Testis (tissue), 2 donors: Measurements from ENCODE around the gene TAP2.

Experiments
- CTCF ChIP-seq, 3 experiments: fragments of 450-650 bp in 2 of 3; fragments of 200-600 bp in 1 of 3; sonication (generic) in 1 of 3; IDR thresholded peaks; one replicate each; pipeline ENCODE4 v1.5.1; 2016 to 2019; ENCODE audit warnings: antibody characterized with exemption in 3 of 3, mild to moderate bottlenecking in 2 of 3, moderate library complexity in 1 of 3
- POLR2A ChIP-seq: fragments of 450-650 bp; IDR thresholded peaks from one replicate; pipeline ENCODE4 v1.6.1; 2017; ENCODE audit warnings: antibody characterized with exemption, mild to moderate bottlenecking, moderate library complexity

GRCh38 chr6:32799168-32799567 lies 39.4 kb downstream of the TAP2 start:
- TF ChIP-seq CTCF (IDR thresholded peaks at IDR 0.05): no peak
- TF ChIP-seq POLR2A: no peak
